Hematopoietic multipotent progenitor cell treated with erythropoietin and hydrocortisone succinate and interleukin-3 and kit ligand, for 6 days (in vitro differentiated cells): ENCODE results near the gene ANKRD20A1.
"Not testable (repeated sequence)": the region's sequence is repeated elsewhere in the genome, so short reads cannot be mapped to it uniquely, and the experiment has no call there.

Source experiments
- DNase-seq: peaks from one replicate; pipeline ENCODE4 v3.0.0-alpha.2; 2015

ANKRD20A1 gene

GRCh38 chr9:67858871-67859270, at the start of gene ANKRD20A1:
Gene ANKRD20A1 (plus strand): TSS chr9:67858931. CDS start chr9:67859427, 496 bp downstream.
- not testable (repeated sequence) for DNase-seq

DNA sequence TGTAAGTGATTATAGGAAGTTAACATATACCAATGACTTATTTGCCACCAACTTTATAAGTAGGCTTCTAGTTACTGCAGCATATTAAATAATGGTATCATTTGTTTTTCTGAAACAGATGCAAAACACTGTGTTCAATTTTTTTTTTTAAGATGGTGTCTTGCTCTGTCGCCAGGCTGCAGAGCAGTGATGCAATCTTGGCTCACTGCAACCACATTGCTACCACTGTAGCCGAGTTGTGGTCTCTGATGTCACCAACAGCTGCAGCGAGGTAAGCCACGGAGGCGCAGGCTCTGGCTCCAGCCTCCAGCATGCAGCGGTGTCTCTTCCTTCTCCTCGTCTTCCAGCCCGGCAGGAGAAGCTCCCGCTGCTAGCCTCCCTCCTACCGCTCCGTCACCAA, 26.6 kb upstream of the ANKRD20A1 start:
- peak; percentile 5 for DNase-seq
